ENCODE measurements around the gene FOXI1. TPM values are rescaled to one million over a fixed set of nuclear protein-coding genes. Genes with fewer than 3 reads are reported as not detected.

Gene FOXI1
- total RNA-seq, 1 experiment from 2014 or later: 0.07 TPM

Other genes with a start within 250 kb of the FOXI1 start
- gene INSYN2B, start 125.4 kb upstream of the FOXI1 start, total RNA-seq (2014; rRNA removed; shearing (Covaris generic); ENCODE audit: low replicate concordance): 0.07 TPM in 1 of 2 replicates, not detected in the other
- gene C5orf58, start 127.1 kb downstream of the FOXI1 start, total RNA-seq (2014; rRNA removed; shearing (Covaris generic); ENCODE audit: low replicate concordance): 7.8 TPM in 1 of 2 replicates, not detected in the other
- gene LCP2, start 191.9 kb downstream of the FOXI1 start, total RNA-seq (2014; rRNA removed; shearing (Covaris generic); ENCODE audit: low replicate concordance): 0.22 and 0.82 TPM in 2 replicates

Measured in Karpas-422 (cell line).